ENCODE measurements around the gene TRPC4. TPM values are rescaled to one million over a fixed set of nuclear protein-coding genes. Genes with fewer than 3 reads are reported as not detected.

TRPC4 gene
- polyA plus RNA-seq (ENCODE audit: insufficient read depth in 1 of 5, insufficient read length in 5 of 5, low replicate concordance in 1 of 5): under 1 TPM; 0.13 to 0.49 (median 0.26) TPM
- long read RNA-seq, donor 1: 0 reads
- long read RNA-seq, donor 2: 0 reads
- long read RNA-seq, donor 3: 0 reads
- long read RNA-seq, donor 4: 0 reads
- long read RNA-seq, donor 5: 0 reads
- long read RNA-seq, donor 6: 0 reads
- long read RNA-seq, donor 7: 0 reads
- long read RNA-seq, donor 8: 0 reads

DNA sequence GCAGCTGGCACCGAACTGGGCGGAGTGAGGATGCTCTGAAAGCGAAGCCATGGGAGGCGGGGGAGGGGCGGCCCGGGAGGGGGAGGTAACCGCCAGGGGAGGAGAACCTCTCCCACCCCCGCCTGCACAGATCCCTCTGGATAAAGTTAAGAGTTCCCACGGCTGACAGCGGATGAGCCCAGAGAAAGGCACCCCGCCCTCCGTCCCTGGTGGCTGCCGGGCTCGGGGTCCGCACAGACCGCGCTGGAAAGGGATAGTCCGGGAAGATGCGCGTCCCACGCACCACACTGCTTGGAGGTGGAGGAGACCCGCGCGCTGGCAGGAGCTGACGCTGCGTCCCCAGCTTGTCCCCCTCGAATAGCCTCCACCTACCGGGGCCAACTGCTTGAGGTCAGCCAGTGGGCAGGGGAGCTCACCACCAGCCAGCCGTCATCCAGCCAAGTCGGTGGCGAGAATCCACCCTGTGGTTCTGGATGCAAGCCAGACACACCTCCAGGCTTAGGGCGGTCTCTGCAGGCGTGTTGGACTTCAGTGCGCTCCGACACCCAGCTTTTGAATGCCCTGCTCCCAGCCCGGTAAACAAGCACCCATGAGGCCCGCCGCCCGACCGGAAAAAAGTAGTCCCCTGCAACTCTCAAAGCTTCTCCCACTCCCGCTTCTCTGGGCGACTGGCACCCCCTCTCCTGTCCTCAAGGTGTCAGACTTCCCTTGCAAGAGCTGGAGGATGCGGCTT lies at the start of gene TRPC4:
Gene TRPC4, minus strand, starts transcription at position 17 of the 733 bp plus-strand sequence. CDS start 86,439 bp downstream, outside the sequence.
- DNase-seq: no peak

DNA sequence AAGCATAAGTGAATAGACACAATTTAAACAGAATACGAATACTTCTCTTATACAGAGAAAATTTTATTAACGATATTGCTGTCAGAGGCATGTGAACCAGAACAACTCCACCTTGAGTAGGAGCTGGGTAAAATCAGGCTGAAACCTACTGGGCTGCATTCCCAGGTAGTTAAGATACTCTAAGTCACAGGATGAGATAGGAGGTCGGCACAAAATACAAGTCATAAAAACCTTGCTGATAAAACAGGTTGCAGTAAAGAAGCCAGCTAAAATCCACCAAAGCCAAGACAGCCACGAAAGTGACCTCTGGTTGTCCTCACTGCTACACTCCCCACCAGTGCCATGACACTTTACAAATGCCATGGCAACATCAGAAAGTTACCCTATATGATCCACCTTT lies 49.2 kb upstream of the TRPC4 start:
- no peak for DNase-seq

DNA sequence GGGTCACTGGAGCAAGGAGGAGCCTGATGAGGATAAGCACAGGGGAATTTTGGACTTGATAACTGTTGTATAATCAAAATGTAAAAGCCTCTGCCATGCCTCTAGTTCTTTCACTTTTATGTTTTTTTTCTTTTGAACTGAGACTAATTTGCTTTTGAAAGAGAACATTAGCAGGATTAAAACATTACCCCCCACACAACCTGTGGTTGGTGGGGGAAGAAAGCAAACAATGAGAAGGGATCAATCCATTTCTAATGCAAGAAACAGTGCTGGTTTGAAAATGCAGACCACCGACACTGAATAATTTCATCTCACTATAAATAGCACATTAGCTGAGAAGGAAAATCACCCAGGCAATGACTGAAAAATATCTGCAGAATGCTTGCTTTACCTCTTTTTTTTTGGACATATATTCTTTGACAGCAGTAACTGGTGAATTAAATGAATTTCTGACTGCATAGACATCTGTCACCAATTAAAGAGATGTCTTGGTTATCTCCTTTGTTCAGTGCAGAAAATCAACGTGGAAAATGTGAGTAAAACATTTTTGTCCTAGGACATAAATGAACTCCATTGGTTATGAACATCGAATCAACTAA lies 48.6 kb upstream of the TRPC4 start:
- no peak for DNase-seq

DNA sequence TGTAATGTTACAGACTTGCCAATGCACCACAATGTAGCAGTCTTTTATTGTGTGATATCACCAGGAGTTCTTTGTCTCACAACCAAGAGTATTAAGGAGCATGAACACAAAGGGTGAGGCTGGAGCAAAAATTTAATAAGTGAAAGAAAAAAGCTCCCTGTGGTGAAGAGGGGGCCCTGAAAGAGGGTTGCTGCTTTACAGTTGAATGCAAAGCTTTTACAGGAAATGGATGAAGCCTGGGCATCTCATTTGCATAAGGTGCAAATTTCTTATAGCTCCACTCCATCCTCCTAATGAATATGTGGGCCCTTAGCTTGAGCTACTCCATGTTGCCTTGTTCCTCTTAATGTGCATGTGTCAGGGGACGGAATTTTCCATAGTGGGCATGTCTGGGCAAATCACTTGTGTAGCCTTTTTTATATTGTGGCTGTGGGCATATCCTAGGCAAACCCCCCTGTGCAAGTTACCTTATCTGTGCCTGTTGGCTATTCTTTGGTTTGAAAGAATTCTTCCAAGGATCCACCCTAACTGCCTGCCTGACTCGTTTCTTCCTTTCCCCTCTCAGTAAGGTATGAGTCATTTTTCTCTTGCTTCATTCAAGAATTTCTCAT lies 45.3 kb upstream of the TRPC4 start:
- DNase-seq: no peak

DNA sequence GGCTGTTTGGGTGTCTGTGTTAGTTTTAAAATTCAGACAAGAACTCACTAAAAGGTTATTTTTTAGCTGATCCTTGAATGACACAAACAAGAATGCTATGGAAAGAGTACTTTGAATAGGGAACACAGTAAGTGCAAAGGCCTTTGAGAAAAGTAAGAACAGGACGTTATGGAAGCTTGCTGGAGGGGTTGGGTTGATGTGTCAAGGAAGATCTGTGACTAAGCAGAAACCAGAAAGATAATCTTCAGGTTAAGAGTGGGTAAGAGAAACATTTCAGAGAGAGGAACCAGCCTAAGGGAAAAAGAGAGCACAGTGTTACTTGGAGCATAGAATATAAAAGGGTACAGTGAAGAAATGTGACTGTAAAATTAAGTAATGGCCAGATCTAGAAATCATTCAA lies 41.2 kb upstream of the TRPC4 start:
- DNase-seq: no peak

DNA sequence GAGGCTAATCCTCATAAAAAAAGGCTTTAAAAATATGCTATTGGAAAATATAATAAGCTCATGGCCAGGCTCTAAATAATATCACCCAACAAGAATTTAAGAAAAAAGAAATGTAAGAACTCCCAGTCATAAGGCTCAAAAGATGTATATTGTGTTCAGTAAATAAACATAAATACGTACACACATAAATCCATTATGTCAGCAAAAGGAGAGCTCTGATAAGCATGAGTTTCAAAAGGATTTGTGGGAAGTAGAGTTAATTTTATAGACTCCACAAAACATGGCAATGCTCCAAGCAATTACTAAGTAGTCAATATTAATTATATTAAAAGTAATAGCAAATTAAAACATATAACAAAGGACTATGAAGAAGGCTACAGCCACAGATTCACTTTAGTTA lies 37.3 kb upstream of the TRPC4 start:
- no peak for DNase-seq

DNA sequence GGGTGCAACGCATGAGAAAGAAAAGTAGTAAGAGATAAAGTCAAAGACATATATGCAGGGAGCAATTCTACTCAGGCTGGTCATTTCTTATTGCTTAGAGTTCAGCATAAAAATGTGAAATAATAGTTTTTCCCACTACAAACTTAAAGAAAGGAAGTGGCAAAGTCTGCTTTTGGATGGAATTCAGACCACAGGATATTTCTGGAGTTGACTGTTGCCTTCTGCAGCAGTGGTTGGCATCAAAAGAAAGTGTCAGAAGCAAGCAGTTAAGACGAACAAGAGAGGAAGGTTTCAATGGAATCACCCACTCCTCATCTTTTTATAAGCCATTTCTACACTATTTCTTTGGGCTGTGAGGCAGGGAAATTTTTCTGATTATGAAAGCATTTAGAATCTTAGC lies 36.2 kb upstream of the TRPC4 start:
- no peak for DNase-seq

DNA sequence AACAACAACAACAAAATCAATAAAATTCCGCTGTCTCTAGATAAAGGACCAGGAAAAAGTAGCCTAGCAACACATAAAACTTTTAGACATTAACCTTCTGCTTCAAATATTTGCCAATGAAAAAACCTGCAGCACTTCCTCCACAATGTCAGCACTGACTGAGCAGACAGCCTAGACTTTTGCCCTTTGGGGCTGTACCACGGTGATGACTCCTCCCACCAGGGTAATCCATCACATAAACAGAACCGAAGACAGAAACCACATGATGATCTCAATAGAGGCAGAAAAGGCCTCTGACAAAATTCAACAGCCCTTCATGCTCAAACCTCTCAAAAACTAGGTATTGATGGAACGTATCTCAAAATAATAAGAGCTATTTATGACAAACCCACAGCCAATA lies 30.2 kb upstream of the TRPC4 start:
- DNase-seq: no peak

DNA sequence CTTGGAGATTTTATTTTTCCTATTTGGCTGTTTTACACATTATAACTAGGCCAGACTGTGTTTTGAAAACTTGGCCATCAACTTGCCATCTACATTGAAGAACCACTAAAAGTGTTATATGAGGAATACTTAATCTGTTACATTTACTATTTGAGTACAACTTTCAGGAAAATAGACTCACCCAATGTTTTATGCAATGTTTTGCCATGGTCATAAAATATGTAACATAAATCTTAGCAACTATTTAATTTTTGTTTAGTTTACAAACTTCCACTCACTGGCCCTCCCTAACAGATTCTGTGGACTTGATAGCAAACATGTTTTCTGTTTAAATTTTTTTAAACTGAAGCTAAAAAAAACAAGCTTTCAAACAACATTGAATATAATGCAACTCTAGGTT lies 23.7 kb upstream of the TRPC4 start:
- DNase-seq: no peak

DNA sequence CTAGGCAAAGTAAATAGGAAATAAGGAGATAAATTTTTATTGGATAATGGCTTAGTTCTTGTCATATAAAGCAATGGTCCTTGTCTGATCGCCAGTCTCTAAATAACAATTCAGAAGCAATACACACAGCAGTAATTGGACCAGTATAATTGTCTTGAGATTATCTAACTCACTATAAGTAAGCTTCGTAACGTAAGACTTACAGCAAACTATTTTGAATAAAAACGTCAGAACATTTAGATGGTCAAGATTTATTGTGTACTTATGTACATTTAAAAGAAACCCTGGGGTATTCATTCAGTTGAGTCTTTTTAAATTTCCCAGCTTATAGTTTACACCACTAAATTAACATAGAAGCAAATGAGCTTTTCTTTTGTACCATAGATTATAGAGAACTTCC lies 20.2 kb upstream of the TRPC4 start:
- DNase-seq: no peak

DNA sequence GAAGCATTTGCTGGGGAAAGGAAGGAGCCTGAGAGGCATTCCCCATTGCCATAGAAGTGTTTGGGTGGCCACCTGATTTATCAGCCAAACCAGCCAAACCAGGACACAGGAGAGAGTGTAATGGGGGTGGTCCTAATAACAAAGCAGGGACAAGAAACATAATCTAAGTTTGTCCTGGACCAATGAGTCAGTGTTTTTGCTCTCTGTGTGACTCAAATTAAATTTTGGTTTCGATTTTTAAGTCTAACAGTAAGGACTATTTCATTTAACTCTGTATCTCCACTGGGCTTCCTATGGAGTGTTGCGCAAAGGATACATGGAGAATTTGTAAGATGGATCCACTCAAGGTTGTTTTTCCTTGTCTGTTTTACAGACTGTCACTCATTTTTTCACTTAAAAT lies 19.5 kb upstream of the TRPC4 start:
- no peak for DNase-seq

DNA sequence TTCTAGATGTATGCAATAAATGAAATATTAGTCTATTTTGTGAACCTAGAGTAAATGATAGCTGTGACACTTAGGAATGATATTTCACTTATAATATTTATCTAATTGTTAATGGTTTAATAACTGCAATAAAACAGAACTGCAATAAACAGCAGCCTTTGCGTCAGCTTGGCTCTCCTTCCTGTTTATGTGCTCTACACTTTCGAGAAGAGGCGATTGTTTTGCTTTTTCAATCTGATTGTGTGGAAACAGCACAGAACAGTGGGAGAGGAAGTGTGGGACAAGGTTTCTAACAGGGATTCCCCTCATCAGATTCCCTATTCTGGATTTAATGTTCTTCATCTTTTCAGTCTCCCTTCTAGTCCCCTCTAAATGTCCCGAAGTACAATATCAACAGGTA lies 17.3 kb upstream of the TRPC4 start:
- DNase-seq: no peak

DNA sequence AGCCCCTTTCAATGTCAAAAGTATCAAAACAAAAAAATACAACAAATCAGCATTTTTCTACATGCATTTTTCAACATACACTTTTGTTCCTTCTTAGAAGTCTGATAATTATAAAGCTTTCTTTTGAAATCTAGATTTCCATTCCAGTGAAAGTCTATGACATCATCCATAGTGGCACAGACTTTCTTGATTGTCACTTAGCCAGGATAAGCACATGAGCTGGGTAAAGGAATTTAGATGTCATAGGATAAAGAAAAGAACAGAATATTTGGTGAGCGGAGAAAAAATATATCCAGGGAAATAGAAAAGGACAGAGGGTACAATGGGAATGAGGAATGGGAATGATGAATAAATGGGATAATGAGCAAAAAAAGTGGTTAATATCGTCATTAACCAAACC lies 15.1 kb upstream of the TRPC4 start:
- no peak for DNase-seq

DNA sequence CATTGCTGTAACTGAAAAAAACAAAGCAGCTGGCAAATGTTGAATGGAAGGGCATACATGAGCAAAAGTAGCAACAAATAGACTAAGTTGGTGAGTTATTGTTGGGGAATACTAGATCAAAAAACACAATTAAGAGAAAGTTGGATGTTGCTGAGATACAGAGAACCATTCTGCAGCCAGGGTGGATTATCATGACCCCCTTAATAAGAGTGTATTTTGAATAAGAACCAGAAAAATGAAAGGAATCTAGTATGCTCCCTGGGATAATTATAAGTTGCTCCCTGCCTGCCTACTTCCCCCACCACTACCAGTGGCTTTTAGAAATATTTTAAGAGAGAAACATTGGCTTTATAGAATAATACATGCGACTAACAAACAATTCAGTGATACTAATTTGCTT lies 14.5 kb upstream of the TRPC4 start:
- DNase-seq: no peak

DNA sequence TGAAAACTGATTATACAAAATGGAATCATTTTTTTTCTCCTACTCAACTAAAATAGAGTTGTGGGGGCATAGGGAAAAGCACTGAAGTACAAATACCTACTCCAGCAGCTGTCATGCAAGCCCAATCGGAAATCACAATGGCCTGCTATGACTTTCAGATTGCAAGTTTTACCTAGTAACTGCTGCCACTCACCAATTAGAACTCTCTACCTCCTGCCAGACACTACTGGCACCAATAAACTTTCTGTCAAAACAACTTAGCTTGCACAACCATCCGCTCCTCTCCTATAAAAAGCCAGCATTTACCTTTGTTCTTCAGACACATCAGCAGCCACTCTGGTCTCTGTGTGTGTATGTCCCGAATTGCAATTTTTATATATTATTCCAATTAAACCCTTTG lies 9.3 kb upstream of the TRPC4 start:
- DNase-seq: no peak

DNA sequence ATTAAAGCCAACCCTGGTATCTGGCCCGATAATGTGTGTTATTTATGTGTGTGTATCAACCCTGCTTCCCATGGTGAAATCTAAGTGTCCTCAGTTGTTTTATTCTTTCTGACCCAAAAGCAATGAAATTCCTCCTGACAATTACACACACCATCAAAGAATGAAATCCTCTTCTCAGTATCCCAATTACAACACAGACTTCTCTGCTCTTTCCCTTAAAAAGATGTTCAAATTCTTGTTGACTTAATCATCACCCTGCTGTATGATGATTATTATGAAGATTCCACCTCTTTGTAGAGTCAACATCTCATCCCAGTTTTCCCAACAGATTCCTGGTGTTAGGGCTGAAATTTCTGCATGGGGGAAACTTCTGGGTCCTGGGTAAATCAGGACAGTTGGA lies 8.9 kb upstream of the TRPC4 start:
- no peak for DNase-seq

DNA sequence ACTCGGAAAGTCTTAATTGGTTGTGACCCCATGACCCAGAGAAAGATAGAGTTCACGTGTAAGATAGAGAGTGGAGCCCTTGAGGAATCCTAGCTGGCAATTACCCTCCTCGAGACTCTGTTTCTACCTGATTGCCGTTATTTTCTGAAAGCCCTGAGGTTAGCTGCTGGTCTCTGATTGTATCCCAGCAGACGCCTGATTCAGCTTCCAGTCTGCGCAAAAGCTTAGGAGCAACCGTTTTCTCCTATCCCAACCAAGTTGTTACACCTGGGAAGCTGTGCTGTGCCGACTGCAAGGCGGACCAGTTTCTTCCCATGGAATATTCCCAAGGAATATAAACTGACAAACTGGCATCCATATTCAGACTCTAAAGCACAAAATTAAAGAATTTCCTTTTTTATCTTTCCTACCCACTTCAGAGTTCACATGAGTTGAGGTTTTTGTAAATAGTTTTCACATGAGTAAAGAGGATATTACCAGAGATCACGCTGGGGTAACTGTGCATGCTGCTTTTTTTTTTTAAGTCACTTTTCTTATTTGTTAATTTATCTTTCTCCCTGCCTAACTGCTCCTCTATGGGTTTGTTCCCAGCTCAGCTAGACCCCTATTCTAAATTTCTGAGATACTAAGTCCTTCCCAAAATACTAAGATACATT lies 1.5 kb upstream of the TRPC4 start:
- no peak for DNase-seq

DNA sequence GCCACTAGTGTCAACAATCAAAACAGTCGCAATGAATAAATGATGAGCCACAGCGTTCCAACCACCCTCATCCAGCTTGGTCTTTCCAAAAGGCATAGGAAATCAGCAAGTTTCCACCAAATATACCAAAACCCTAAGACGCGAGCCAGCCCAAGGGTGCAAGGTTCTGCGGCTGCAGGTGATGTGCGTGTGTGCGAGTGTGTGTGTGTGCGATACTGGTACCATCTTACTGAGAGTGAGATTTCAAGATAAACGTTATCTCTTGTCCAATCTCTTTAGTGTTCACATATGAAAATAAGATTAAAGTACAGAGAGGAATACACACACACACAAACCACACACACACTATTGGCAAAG lies 895 bp upstream of the TRPC4 start:
- no peak for DNase-seq

DNA sequence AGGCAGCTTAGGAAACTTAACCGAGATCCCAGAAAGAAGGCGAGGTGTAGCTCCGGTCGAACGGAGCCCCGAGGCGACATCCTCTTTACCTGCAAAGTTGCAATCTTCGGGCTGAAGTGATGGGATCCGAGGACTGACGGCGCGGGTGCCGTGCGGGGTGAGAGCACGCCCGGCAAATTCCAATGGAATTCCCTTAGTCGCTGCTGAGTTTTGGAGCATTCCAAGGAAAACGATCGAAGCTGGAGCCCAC lies 141 bp downstream of the TRPC4 start:
- no peak for DNase-seq

DNA sequence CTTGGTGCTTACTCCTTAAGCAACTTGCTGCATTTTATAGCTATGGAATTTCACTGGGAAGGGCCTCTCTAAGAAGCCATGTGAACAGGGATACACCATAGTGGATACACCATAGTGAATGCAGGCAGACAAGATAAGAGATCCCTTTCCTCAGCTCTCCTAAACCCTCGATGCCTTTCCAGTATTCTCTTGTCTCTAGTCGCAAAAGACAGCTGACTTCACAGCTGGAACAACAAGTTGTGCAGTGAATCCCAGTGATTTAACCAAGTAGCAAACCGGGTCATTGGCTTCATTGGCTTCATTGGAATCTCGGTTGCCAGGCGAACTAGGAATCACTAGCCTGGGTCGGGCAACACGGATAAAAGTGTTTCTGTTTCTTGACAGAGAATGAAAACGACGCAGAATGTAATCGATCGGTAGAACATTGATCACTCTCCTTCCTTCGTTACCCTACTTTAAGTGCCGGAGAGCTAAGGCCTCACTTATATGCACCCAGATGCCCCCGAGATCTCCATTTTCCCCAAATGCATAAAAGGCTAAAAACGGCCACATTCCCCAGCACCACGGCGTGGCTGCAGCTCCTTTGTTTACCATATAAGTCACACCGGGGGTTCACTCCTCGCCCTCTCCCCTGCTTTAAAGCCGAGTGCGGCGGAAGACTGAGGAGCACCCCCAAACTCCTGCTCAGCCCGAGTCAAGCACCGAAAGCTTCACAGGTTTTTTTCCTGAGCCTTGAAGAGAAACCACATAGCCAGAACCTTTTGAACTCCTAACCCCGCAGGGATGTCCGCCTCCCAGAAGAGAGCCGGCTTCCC lies 674 bp downstream of the TRPC4 start:
- no peak for DNase-seq

DNA sequence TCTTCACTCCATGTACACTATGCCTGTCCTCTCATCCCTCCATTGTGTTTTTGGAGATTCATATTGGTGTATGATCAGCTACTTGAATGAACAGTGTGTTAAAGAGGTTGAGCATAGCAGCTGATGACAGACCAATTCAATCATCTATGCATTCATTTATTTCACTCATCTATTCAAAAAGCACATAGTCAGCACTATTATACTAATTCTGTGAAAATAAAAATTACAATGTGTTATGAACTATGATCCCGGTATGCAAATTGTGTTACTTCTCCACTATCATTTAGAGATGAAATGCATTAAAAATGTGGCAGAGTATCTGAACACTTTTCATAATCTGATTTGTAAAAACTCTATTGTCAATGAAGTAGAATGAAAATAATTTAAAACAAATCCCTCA lies 5.9 kb downstream of the TRPC4 start:
- no peak for DNase-seq

DNA sequence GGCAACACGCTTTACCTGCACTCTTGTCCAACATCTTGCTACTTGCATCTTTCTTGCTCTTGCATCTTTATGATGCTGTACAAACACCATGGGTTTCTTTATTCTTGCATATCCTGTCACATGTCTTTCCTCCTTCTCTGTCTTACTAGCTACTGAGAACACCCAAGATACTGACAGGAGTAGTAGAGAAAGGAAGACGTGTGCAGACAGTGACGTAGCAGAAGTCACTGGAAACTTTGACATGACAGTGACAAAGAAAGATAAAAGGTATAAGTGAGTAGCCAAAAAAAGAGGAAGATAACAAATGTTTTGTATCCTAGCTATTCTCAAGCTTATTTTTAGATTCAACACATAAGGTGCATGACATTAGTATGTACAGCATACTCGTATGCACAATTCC lies 34.2 kb downstream of the TRPC4 start:
- no peak for DNase-seq
